G401.6 (cell line): ENCODE data around the gene TSHZ3.

Source experiments
- FAIRE-seq: peaks from 2 replicates; lab custom pipeline; 2012; peaks lifted over from hg19 to GRCh38; lab: Jason Lieb, UNC

TSHZ3 gene

GRCh38 chr19:31262725-31263191 is 86.5 kb downstream of the TSHZ3 start:
- no peak for FAIRE-seq

- FAIRE-seq: no peak
These were observed 87.5 kb downstream of the TSHZ3 start for GRCh38 chr19:31261603-31262212.

- no peak for FAIRE-seq
These were observed 88.1 kb downstream of the TSHZ3 start for GRCh38 chr19:31261019-31261602.

- no peak for FAIRE-seq
These were observed 88.9 kb downstream of the TSHZ3 start for GRCh38 chr19:31260171-31260933.

- no peak for FAIRE-seq
These were observed 90.8 kb downstream of the TSHZ3 start for GRCh38 chr19:31258211-31259052.

GRCh38 chr19:31257426-31258130 is 91.7 kb downstream of the TSHZ3 start:
- FAIRE-seq: no peak

GRCh38 chr19:31257025-31257424 is 92.2 kb downstream of the TSHZ3 start:
- FAIRE-seq: no peak

GRCh38 chr19:31256593-31256960 is 92.7 kb downstream of the TSHZ3 start:
- FAIRE-seq: no peak

GRCh38 chr19:31255831-31256592 is 93.2 kb downstream of the TSHZ3 start:
- FAIRE-seq: no peak

- FAIRE-seq: no peak
These were observed 93.9 kb downstream of the TSHZ3 start for GRCh38 chr19:31255174-31255799.

- no peak for FAIRE-seq
These were observed 94.6 kb downstream of the TSHZ3 start for GRCh38 chr19:31254611-31255010.

- FAIRE-seq: no peak
These were observed 95.1 kb downstream of the TSHZ3 start for GRCh38 chr19:31254180-31254551.

- no peak for FAIRE-seq
These were observed 95.6 kb downstream of the TSHZ3 start for GRCh38 chr19:31253526-31254179.

- no peak for FAIRE-seq
These were observed 96.8 kb downstream of the TSHZ3 start for GRCh38 chr19:31252441-31252840.

GRCh38 chr19:31249217-31249616 is 100.0 kb downstream of the TSHZ3 start:
- FAIRE-seq: no peak

- no peak for FAIRE-seq
These were observed 113.4 kb downstream of the TSHZ3 start for GRCh38 chr19:31235806-31236205.

- no peak for FAIRE-seq
These were observed 115.9 kb downstream of the TSHZ3 start for GRCh38 chr19:31233295-31233800.

GRCh38 chr19:31232871-31233270 is 116.4 kb downstream of the TSHZ3 start:
- FAIRE-seq: no peak

GRCh38 chr19:31232180-31232579 is 117.1 kb downstream of the TSHZ3 start:
- FAIRE-seq: no peak

- FAIRE-seq: no peak
These were observed 118.0 kb downstream of the TSHZ3 start for GRCh38 chr19:31231237-31231636.
